ENCODE measurements around the gene DGCR6.
A peak's percentile ranks its signal among the peaks of the same experiment; 100 is the strongest.
"Not testable (repeated sequence)": the region's sequence is repeated elsewhere in the genome, so short reads cannot be mapped to it uniquely, and the experiment has no call there.

The DGCR6 gene

GRCh38 chr22:18905540-18906409, at the start of gene DGCR6:
Gene DGCR6 (plus strand): TSS chr22:18906320. CDS start chr22:18906375, 55 bp downstream.
- DNase-seq (ENCODE audit: low read depth in 2 of 2), result no peak

- DNase-seq (ENCODE audit: low read depth in 2 of 2), result not testable (repeated sequence)
Measured at GRCh38 chr22:18859314-18859713, 46.8 kb upstream of the DGCR6 start.

GRCh38 chr22:18881260-18881659, 24.9 kb upstream of the DGCR6 start:
- DNase-seq (ENCODE audit: low read depth in 2 of 2), result peak; percentile 30 to 47

GRCh38 chr22:18884465-18884864, 21.7 kb upstream of the DGCR6 start:
- not testable (repeated sequence) for DNase-seq (ENCODE audit: low read depth in 2 of 2)

- no peak for DNase-seq (ENCODE audit: low read depth in 2 of 2)
Measured at GRCh38 chr22:18888115-18888514, 18.0 kb upstream of the DGCR6 start.

- not testable (repeated sequence) for DNase-seq (ENCODE audit: low read depth in 2 of 2)
Measured at GRCh38 chr22:18890510-18891192, 15.5 kb upstream of the DGCR6 start.

GRCh38 chr22:18893775-18894174, 12.3 kb upstream of the DGCR6 start:
- not testable (repeated sequence) for DNase-seq (ENCODE audit: low read depth in 2 of 2)

- DNase-seq (ENCODE audit: low read depth in 2 of 2), result not testable (repeated sequence)
Measured at GRCh38 chr22:18896037-18896657, 10.0 kb upstream of the DGCR6 start.

GRCh38 chr22:18906410-18906745, 258 bp downstream of the DGCR6 start:
- not testable (repeated sequence) for DNase-seq (ENCODE audit: low read depth in 2 of 2)

- no peak for DNase-seq (ENCODE audit: low read depth in 2 of 2)
Measured at GRCh38 chr22:18906896-18907295, 776 bp downstream of the DGCR6 start.

- DNase-seq (ENCODE audit: low read depth in 2 of 2), result no peak
Measured at GRCh38 chr22:18909556-18909955, 3.4 kb downstream of the DGCR6 start.

GRCh38 chr22:18911535-18911934, 5.4 kb downstream of the DGCR6 start:
- DNase-seq (ENCODE audit: low read depth in 2 of 2), result not testable (repeated sequence)

GRCh38 chr22:18912264-18912946, 6.3 kb downstream of the DGCR6 start:
- DNase-seq (ENCODE audit: low read depth in 2 of 2), result not testable (repeated sequence)

GRCh38 chr22:18914558-18914957, 8.4 kb downstream of the DGCR6 start:
- not testable (repeated sequence) for DNase-seq (ENCODE audit: low read depth in 2 of 2)

- not testable (repeated sequence) for DNase-seq (ENCODE audit: low read depth in 2 of 2)
Measured at GRCh38 chr22:18915550-18915949, 9.4 kb downstream of the DGCR6 start.

- DNase-seq (ENCODE audit: low read depth in 2 of 2), result not testable (repeated sequence)
Measured at GRCh38 chr22:18917818-18918217, 11.7 kb downstream of the DGCR6 start.

- not testable (repeated sequence) for DNase-seq (ENCODE audit: low read depth in 2 of 2)
Measured at GRCh38 chr22:18920257-18920902, 14.3 kb downstream of the DGCR6 start.

- no peak for DNase-seq (ENCODE audit: low read depth in 2 of 2)
Measured at GRCh38 chr22:18925368-18926064, 19.4 kb downstream of the DGCR6 start.

GRCh38 chr22:18927020-18927419, 20.9 kb downstream of the DGCR6 start:
- DNase-seq (ENCODE audit: low read depth in 2 of 2), result no peak

- DNase-seq (ENCODE audit: low read depth in 2 of 2), result no peak
Measured at GRCh38 chr22:18927573-18927972, 21.5 kb downstream of the DGCR6 start.

- no peak for DNase-seq (ENCODE audit: low read depth in 2 of 2)
Measured at GRCh38 chr22:18929459-18929858, 23.3 kb downstream of the DGCR6 start.
